Upper lobe of right lung (tissue), 1 donor: Measurements from ENCODE around the gene HNRNPA1L2. TPM values are rescaled to one million over a fixed set of nuclear protein-coding genes. Genes with fewer than 3 reads are reported as not detected.
A peak's percentile ranks its signal among the peaks of the same experiment; 100 is the strongest.
"Not testable (repeated sequence)": the region's sequence is repeated elsewhere in the genome, so short reads cannot be mapped to it uniquely, and the experiment has no call there.

ENCODE experiments used
- ATAC-seq: fragments of 200-7000 bp; cut with Tn5 transposase; one replicate; pipeline ENCODE4 v1.9.1; 2020; ENCODE audit warnings: mild to moderate bottlenecking, moderate library complexity
- DNase-seq: peaks from one replicate; pipeline ENCODE4 v3.0.0-alpha.2; 2020
- H3K27ac ChIP-seq: fragments of 200-600 bp; one replicate; pipeline ENCODE4 v1.8.0; 2022
- H3K27me3 ChIP-seq: fragments of 200-600 bp; one replicate; pipeline ENCODE4 v1.8.0; 2022; ENCODE audit warnings: mild to moderate bottlenecking
- H3K36me3 ChIP-seq: fragments of 200-600 bp; one replicate; pipeline ENCODE4 v1.8.0; 2022
- H3K4me1 ChIP-seq: fragments of 200-600 bp; one replicate; pipeline ENCODE4 v1.8.0; 2022
- H3K4me3 ChIP-seq: fragments of 200-600 bp; one replicate; pipeline ENCODE4 v1.8.0; 2022; ENCODE audit warnings: mild to moderate bottlenecking
- H3K9me3 ChIP-seq: fragments of 200-600 bp; one replicate; pipeline ENCODE4 v1.8.0; 2022
- intact Hi-C: fragments of 100-400 bp; cut with DNase I; formaldehyde crosslinking; loops from one replicate; pipeline ENCODE4 v1.11.0; 2022
- long read RNA-seq: library from polyadenylated mRNA; unstranded; transcript quantifications from one replicate; pipeline ENCODE4 v2.0.0, GENCODE V29; 2021
- total RNA-seq: library from RNA; stranded (reverse); fragmentation: NEBNext Ultra II Directional; extraction: Animal tissue kit (Norgen Biotek cat#: 25700); gene quantifications from one replicate; pipeline ENCODE4 v1.2.1, GENCODE V29; 2021
- TF ChIP-seq, protein P1 (sequence below): fragments of 200-600 bp; IDR thresholded peaks from one replicate; pipeline ENCODE4 v1.8.0; 2022; ENCODE audit warnings: antibody characterized with exemption
- donor health status: DM: no; HTN: yes; CAD: no; lungs with severe emphysema.

The HNRNPA1L2 gene
- 6.5 TPM for total RNA-seq
- long read RNA-seq, result 0 reads

DNA sequence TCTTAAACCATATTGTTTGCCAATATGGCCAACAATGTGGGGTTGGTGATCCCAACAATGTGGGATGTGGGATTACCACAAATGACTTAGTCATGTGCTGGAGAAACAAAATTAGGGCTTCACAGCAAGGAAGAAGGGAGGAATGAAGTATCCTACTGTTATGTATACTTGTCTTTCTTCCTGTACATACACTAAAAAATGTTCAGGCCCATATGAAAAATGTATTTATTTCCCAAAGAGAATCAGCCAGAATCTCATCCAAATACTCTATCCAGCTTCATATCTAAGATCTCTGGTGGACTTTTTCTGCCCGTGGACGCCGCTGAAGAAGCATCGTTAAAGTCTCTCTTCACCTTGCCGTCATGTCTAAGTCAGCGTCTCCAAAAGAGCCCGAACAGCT, at the start of gene HNRNPA1L2:
TSS of gene HNRNPA1L2 (plus strand) at position 301 of the 400 bp plus-strand sequence. CDS start at position 363, 62 bp downstream.
- Histone ChIP-seq H3K27ac (no peak within 1 kb of the TSS), H3K4me1 (no peaks in the 10 kb centered on the region), H3K36me3 (peaks cover 38% of the 10 kb centered on the region), H3K9me3 (no peaks in the 10 kb centered on the region), H3K27me3 (no peaks in the 10 kb centered on the region), H3K4me3 (no peak within 1 kb of the TSS)
- ATAC-seq (no peak), DNase-seq (no peak)
- TF ChIP-seq, protein P1, sequence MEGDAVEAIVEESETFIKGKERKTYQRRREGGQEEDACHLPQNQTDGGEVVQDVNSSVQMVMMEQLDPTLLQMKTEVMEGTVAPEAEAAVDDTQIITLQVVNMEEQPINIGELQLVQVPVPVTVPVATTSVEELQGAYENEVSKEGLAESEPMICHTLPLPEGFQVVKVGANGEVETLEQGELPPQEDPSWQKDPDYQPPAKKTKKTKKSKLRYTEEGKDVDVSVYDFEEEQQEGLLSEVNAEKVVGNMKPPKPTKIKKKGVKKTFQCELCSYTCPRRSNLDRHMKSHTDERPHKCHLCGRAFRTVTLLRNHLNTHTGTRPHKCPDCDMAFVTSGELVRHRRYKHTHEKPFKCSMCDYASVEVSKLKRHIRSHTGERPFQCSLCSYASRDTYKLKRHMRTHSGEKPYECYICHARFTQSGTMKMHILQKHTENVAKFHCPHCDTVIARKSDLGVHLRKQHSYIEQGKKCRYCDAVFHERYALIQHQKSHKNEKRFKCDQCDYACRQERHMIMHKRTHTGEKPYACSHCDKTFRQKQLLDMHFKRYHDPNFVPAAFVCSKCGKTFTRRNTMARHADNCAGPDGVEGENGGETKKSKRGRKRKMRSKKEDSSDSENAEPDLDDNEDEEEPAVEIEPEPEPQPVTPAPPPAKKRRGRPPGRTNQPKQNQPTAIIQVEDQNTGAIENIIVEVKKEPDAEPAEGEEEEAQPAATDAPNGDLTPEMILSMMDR, result no peak
- intact Hi-C loops, result no loop called here

DNA sequence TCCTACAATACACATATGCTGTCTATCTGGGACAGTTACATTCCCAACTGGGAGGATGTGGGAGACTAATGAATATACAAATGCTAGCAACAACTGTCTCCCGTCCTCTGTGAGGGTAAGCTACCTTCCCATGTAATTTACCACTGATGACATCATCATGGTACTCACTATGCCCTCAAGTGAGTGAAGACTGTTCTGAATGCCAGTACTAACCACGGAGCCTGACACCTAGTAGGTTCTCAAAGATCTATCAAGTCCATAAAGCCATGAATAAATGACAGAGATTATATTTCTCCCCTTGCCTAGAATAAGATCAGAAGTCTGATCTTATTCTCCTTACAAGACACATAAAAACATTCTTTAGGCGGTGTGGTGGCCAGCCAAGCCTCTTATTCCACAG, 49.1 kb upstream of the HNRNPA1L2 start:
- H3K36me3 ChIP-seq, H3K4me3 ChIP-seq, intact Hi-C loops, DNase-seq, H3K4me1 ChIP-seq, H3K9me3 ChIP-seq, ATAC-seq, H3K27ac ChIP-seq, H3K27me3 ChIP-seq: not testable (repeated sequence)

DNA sequence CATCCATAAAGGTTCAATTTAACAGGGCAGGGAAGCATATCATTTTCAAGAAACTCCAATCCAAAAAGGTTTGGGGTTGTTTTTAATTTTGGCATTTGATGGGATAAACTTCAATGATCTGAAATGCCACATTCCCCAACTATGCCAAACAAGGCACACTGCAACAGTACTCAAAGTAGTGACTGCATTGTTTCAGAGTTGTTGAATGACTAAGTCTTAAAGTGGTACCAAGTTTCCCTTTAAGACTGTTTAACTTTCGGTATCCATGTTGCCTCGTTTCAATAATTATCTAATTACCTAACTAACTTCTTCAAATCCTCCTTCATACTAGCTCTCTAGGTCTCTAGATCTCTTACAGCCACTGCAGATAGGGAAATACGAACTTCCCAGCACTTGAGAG, 48.4 kb upstream of the HNRNPA1L2 start:
- intact Hi-C loops, result not testable (repeated sequence)

DNA sequence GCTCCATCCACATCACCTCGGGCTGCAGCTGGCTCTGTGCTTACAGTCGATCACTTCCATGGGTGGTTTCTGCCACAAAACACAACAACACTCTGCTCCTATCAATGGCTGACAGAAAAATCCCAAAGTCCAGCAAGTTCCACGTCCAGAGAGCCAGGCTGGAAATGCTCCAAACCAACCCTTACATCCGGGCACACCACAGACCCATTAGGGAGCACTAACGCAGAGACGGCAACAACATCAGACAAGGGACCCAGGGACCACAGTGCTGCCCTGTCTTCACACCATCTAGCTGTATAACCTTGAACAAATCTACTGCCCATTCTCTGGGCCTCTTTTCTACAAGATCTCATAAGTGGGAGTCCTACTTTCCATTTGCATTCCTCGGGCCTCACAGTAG, 47.9 kb upstream of the HNRNPA1L2 start:
- H3K36me3 ChIP-seq, H3K27me3 ChIP-seq, H3K9me3 ChIP-seq, H3K27ac ChIP-seq, ATAC-seq, H3K4me3 ChIP-seq, H3K4me1 ChIP-seq, DNase-seq, intact Hi-C loops: not testable (repeated sequence)

More for the DNA sequence above, 48.4 kb upstream of the HNRNPA1L2 start:
- not testable (repeated sequence) for H3K9me3 ChIP-seq, DNase-seq, H3K27ac ChIP-seq, H3K4me1 ChIP-seq, H3K4me3 ChIP-seq, H3K27me3 ChIP-seq, H3K36me3 ChIP-seq, ATAC-seq

DNA sequence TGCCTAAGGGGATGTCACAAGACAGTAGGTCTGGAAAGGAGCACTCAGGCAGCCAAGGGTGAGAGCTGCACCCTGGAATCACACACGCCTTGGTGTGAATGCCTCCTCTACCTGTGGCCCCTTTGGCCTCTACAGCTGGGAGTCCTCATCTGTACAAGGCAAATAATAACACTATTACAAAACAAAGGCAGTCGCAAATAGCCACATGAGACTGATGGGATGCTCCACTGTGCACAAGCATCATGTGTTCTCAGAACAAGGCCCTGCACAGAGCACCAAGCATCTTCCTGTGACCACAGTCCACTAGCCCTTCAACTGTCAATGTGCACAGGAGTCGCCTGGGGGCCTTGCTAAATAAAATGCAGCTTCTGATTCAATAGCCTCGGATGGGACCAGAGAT, 44.6 kb upstream of the HNRNPA1L2 start:
- no peaks in the 10 kb centered on the region for H3K36me3 ChIP-seq
- intact Hi-C loops, result no loop called here
- DNase-seq (no peak), ATAC-seq (no peak)
- H3K9me3 ChIP-seq, result no peaks in the 10 kb centered on the region
- H3K27ac ChIP-seq, result no peak overlapping the region
- no peaks in the 10 kb centered on the region for H3K4me1 ChIP-seq
- no peak overlapping the region for H3K4me3 ChIP-seq
- TF ChIP-seq, protein P1, result no peak
- H3K27me3 ChIP-seq, result no peaks in the 10 kb centered on the region

DNA sequence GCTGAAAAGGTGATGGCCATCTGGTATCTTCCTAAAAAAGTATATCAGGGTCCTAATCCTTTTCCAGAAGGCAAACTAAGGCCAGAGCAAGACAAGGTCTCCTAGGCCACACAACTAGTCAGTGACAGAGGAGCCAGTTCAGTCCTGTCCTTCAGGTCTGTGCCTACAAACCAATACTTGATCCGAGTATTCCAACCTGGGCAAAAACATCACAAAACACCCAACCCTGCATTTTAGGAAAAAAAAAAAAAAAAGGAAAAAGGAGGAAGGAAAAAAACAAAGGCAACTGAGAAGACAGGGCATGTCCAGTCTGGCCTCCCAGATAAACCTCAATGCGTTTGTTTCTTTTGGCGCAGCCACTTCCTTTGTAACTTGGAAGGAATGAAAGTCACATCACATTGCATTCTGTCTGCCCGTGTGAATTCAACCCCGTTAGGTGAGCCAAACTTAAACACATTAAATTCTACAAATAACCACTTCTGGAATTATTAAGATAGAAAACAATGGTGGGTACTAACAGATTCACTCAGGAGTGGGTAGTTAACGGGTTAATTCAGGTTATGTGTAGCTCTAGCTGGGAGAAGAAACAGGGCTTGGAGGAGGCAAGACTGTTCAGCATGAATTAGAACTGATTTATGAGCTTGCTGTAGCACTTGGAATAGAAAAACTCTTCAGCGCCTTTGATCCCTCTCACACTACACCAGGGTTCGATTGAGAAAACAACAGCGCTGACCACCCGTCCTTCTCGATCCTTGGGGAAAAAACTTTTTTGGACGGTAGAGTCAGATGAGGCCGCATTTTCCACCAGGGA, 43.0 kb upstream of the HNRNPA1L2 start:
- TF ChIP-seq, protein P1, result no peak
- peak overlapping the region; percentile 68 for H3K4me3 ChIP-seq
- DNase-seq (no peak), ATAC-seq (peak; percentile 7)
- no peaks in the 10 kb centered on the region for H3K27me3 ChIP-seq
- H3K9me3 ChIP-seq, result no peaks in the 10 kb centered on the region
- H3K4me1 ChIP-seq, result no peaks in the 10 kb centered on the region
- intact Hi-C loops, result no loop called here
- no peaks in the 10 kb centered on the region for H3K36me3 ChIP-seq
- H3K27ac ChIP-seq, result peak overlapping the region; percentile 80

DNA sequence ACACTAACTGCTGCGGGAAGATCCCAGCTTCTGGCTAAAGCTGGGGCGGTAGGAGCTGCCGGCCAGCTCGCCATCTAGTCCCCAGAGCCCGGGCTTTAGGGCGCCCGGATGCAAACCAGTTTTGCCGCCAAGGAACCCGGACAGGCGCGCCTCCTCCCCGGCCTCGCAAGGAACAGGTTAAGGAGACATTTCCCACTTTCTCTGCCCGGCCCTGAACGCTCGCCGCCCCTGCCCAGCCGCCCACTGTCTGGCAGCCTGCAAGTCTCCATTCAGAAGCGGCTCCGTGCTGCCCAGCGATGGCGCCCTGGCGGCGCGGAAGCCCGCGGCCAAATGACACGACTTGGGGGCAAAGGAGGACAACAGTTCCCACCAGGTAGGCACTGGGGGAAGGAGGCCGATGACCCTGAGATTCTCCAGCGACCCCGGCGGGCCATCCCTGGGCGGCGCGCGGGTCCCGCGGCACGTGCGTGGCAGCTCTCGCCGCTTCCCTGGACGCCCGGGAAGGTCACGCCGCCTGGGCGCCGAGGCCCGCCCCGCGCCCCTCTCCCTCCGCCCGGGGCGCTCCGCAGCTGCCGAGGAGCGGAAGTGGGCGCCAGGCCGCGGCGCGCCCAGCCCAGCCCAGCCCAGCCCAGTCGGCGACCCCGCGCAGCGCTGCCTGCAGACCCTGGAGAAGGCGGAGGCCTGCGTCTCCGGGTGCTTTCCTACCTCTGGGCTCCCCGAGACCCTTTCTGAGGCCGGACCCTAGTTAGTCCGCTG, 42.2 kb upstream of the HNRNPA1L2 start:
- Histone ChIP-seq H3K27ac (peak overlapping the region; percentile 80), H3K4me1 (no peaks in the 10 kb centered on the region), H3K27me3 (no peaks in the 10 kb centered on the region), H3K36me3 (no peaks in the 10 kb centered on the region), H3K4me3 (peak overlapping the region; percentile 68), H3K9me3 (no peaks in the 10 kb centered on the region)
- DNase-seq (peak; percentile 73), ATAC-seq (peak; percentile 83)
- intact Hi-C loops, result no loop called here
- TF ChIP-seq, protein P1, result no peak
